Small intestine (tissue), 7 donors: Measurements from ENCODE around the gene SLC35E1. TPM values are rescaled to one million over a fixed set of nuclear protein-coding genes. Genes with fewer than 3 reads are reported as not detected.

Experiments
- DNase-seq, 2 donors: peaks; one replicate each; pipeline versions ENCODE4 v3.0.0 to v3.0.0-alpha.2; 2013
- FAIRE-seq: peaks from 2 replicates; lab custom pipeline; 2012; peaks lifted over from hg19 to GRCh38; lab: Jason Lieb, UNC
- H3K27ac ChIP-seq, 3 donors: one replicate each; pipeline ENCODE4 v1.5.1; 2013; ENCODE audit warnings: low read length in 2 of 3, mild to moderate bottlenecking in 2 of 3, control low read depth in 1 of 3, inconsistent platforms in 1 of 3, low read depth in 1 of 3, moderate library complexity in 1 of 3
- H3K27me3 ChIP-seq, 3 donors: one replicate each; pipeline ENCODE4 v1.6.1; 2013; ENCODE audit warnings: low read length in 3 of 3, inconsistent platforms in 1 of 3; ENCODE audit not compliant: control insufficient read depth in 3 of 3, insufficient read depth in 3 of 3
- H3K36me3 ChIP-seq, 3 donors: one replicate each; pipeline ENCODE4 v1.6.1; 2013; ENCODE audit warnings: low read length in 3 of 3, inconsistent platforms in 1 of 3, low read depth in 1 of 3, mild to moderate bottlenecking in 1 of 3, moderate library complexity in 1 of 3; ENCODE audit not compliant: control insufficient read depth in 3 of 3, insufficient read depth in 2 of 3
- H3K4me1 ChIP-seq, 3 donors: one replicate each; pipeline ENCODE4 v1.6.1; 2013; ENCODE audit warnings: low read length in 2 of 3, inconsistent platforms in 1 of 3, low read depth in 1 of 3, mild to moderate bottlenecking in 1 of 3, moderate library complexity in 1 of 3; ENCODE audit not compliant: control insufficient read depth in 3 of 3, insufficient read depth in 2 of 3
- H3K4me3 ChIP-seq, 3 donors: one replicate each; pipeline ENCODE4 v1.5.1; 2013; ENCODE audit warnings: low read length in 3 of 3, control low read depth in 1 of 3, inconsistent platforms in 1 of 3, low read depth in 1 of 3, mild to moderate bottlenecking in 1 of 3, moderate library complexity in 1 of 3
- H3K9me3 ChIP-seq, 2 donors: one replicate each; pipeline ENCODE4 v1.6.1; 2013; ENCODE audit warnings: low read depth in 1 of 2, low read length in 1 of 2; ENCODE audit not compliant: control insufficient read depth in 2 of 2, insufficient read depth in 1 of 2
- WGBS, 3 donors: extraction: QIAGEN DNeasy Blood & Tissue Kit; methylation state at CpG; one replicate each; pipeline ENCODE4 v1.1.7; 2013; 5-methylcytosine and 5-hydroxymethylcytosine counted together
- polyA plus RNA-seq, 4 donors: library from polyadenylated mRNA; stranded (reverse) in 3 of 4; unstranded in 1 of 4; fragments of 200-250 nt in 3 of 4; fragments of 120-200 nt in 1 of 4; gene quantifications; one replicate each; pipeline versions ENCODE4 v1.2.1 to v1.2.3, GENCODE V29; 2013
- donor health status: healthy with polysubstance abuse.
- donor health status: control.
- donor health status: control.
- donor health status: Bipolar disorder and iron deficiency.
- donor health status: healthy.

Gene SLC35E1
- polyA plus RNA-seq, 4 donors: 14.5 to 34.3 (median 18.7) TPM

DNA sequence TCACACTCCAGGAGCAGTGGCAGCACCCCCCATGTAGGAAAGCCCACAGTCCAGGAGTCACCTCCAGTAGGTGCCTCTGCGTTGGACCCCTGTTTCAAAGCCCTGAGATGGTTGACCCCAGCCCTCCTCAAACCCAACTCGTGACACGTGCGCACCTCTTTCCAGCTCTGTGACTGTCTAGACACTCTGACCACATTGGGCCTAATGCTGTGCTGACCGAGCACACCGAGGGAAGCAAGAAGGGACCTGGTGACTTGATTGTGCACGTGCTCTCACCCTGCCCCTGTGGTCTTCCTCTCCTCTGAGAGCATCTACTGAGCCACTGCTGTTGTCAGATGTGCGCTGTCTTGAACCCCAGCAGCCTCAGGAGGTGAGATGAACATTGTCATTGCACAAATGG, 22.9 kb upstream of the SLC35E1 start:
- FAIRE-seq (no peak), DNase-seq (no peak)
- Histone ChIP-seq H3K9me3 (no peaks in the 10 kb centered on the region), H3K36me3 (peaks cover 0 to 30% (median 0%) of the 10 kb centered on the region in 3 donors), H3K27ac (peak overlapping the region in 1 of 3 donors; percentile 24), H3K4me3 (no peak overlapping the region), H3K27me3 (no peaks in the 10 kb centered on the region), H3K4me1 (no peaks in the 10 kb centered on the region)
- WGBS, 3 donors: 66 to 85% (median 72%) methylated on average over 8 of the region's 8 CpGs

DNA sequence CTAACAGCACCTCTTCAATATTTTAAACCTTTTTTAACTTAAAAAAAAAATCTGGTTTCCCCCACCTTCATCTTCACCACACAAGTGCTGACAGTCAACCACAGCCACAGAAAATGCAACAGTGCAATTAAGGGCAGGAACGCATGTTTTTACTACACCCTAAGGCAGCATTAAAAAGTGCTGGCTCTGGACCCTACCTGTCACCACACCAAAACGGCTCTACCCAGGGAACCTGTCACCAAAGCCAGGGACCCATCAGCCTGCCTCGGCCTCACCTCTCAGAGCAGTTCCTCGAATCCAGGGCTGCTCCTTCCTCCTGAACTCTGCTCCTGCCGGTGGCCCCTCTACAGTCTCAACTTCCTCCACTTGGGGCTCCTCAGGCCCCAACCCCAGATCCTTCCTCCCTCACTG, 22.5 kb upstream of the SLC35E1 start:
- H3K4me3 ChIP-seq: no peak overlapping the region
- H3K27ac ChIP-seq: peak overlapping the region in 1 of 3 donors; percentile 24
- no peak for FAIRE-seq
- H3K9me3 ChIP-seq: no peaks in the 10 kb centered on the region
- DNase-seq: no peak
- peaks cover 0 to 30% (median 0%) of the 10 kb centered on the region in 3 donors for H3K36me3 ChIP-seq
- H3K4me1 ChIP-seq: no peaks in the 10 kb centered on the region
- H3K27me3 ChIP-seq: no peaks in the 10 kb centered on the region
- WGBS, 3 donors: 48 to 73% (median 61%) methylated on average over 5 of the region's 5 CpGs

DNA sequence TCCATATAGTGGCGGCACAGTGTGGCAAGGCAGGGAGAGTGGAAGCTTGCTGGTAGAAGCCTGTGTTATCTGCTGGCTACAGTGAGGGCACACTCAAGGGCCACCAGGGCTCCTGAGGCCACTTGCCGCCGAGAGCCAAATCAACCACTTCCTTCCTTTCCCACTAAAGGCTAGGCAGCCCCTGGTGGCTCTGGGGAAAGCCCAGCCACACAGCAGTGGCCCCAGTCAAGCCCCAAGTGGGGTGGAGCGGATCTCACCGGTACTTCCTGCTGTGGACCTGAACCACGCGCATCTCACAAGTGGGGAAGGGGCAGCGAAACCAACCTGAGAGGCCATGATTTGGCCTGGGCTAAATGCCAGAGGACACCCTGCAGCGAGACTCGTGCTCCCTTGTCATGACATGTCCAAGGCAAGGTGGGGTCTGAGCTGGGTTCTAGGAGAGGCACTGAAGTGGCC, 21.9 kb upstream of the SLC35E1 start:
- no peaks in the 10 kb centered on the region for H3K27me3 ChIP-seq
- H3K4me3 ChIP-seq: no peak overlapping the region
- peaks cover 0 to 30% (median 0%) of the 10 kb centered on the region in 3 donors for H3K36me3 ChIP-seq
- WGBS, 3 donors: 58 to 71% (median 65%) methylated on average over 10 of the region's 10 CpGs
- peak overlapping the region in 2 of 3 donors; percentile 17 to 22 for H3K27ac ChIP-seq
- FAIRE-seq (no peak), DNase-seq (no peak)
- H3K4me1 ChIP-seq: no peaks in the 10 kb centered on the region
- H3K9me3 ChIP-seq: no peaks in the 10 kb centered on the region

DNA sequence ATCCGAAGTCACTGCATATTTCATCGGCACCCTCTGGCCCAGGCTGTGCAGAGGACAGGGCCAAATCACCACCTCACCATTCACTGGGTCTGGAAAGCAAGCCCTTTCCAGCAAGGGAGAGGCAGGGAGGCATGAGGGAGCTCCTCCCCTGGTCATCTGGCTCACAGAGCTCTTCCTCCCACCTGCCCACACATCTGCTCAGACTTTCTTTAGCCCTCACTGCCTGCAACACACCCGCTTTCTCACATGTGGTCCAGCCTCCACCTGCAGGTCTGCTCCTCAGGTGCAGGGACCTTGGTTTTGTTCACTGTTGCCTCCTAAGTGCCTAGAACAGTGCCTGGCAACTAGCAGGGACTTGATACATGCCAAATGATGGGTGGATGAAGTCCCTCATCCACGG, 21.0 kb upstream of the SLC35E1 start:
- peaks cover 0 to 4% (median 0%) of the 10 kb centered on the region in 3 donors for H3K4me1 ChIP-seq
- H3K27ac ChIP-seq: no peak overlapping the region
- H3K9me3 ChIP-seq: no peaks in the 10 kb centered on the region
- H3K36me3 ChIP-seq: peaks cover 0 to 29% (median 0%) of the 10 kb centered on the region in 3 donors
- no peak for DNase-seq
- FAIRE-seq: no peak
- no peak overlapping the region for H3K4me3 ChIP-seq
- WGBS, 3 donors: 91 to 94% (median 93%) methylated on average over 4 of the region's 4 CpGs
- H3K27me3 ChIP-seq: no peaks in the 10 kb centered on the region

DNA sequence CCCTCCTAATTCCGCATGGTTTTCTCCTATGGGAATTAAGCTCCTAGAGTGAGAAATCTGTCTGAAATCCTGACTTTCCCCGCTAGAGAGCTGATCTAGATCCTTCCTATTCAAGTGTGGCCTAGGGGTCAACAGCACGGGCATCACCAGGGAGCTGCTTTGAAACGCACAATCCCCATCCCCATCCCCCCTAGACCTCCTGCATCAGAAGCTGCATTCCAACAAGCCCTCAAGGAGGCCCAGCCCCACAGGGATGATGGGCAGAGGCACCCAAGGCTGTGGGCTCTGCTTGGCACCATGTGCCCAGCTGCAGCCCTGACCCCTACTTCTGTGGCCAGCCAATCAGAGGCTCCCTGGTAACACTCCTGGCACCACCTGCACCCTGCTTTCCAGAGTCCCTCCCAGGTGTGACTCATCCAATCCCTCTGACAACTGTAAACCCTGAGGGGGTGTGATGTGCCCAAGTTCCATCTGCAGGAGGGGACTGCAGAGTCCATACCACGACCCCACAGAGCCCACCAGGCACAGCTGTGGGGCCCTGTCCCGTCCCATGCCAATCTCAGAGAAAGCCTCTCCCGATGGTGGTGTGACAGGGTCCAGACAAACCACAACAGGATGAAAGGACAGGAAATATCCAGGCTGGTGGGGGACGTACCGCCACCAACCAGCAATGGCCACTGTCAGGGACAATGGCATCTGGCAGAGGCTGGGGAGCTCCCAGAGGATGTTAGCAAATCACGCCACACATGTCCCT, 19.8 kb upstream of the SLC35E1 start:
- FAIRE-seq: no peak
- no peak overlapping the region for H3K27ac ChIP-seq
- peaks cover 0 to 10% (median under 1%) of the 10 kb centered on the region in 3 donors for H3K4me1 ChIP-seq
- H3K36me3 ChIP-seq: peaks cover 0 to 30% (median 0%) of the 10 kb centered on the region in 3 donors
- H3K27me3 ChIP-seq: no peaks in the 10 kb centered on the region
- 67 to 80% (median 78%) methylated on average over 10 of the region's 10 CpGs for WGBS, 3 donors
- DNase-seq: no peak
- H3K4me3 ChIP-seq: no peak overlapping the region
- H3K9me3 ChIP-seq: no peaks in the 10 kb centered on the region

DNA sequence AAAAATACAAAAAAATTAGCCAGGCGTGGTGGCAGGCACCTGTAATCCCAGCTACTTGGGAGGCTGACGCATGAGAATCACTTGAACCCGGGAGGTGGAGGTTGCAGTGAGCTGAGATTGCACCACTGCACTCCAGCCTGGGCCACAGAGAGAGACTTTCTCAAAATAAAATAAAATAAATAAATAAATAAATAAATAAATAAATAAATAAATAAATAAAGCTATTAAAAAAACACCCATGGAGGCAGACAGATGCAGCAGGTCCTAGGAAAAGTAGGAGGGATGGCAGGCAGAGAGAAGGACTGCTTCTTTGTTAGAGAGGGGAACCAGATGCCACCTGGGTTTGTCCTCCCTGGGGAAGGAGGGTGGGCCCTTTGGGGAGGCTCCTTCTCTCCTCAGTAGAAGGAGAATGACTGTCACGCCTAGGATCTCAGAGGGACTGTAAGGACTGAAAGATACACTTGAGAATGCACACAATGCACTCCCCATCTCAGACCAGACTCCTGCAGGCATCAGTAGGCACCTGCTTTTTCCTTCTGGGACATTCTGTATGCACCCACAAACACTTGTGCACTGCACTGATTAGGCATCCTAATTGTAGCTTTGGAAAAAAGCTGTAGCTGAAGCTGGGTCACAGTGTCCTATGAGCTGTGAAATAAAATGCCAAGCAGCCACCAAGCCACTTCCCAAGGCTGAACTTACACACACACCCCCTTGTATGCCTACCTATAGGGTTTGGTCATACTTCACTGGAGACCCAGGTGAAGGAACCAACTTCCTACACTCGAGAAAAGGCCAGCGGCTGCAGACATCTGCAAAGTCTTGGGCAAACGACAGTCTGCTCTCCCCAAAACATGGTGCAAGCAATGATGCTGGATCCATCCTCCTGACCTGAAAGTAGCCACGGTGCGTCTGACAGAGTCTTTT, 18.9 kb upstream of the SLC35E1 start:
- H3K27me3 ChIP-seq: no peaks in the 10 kb centered on the region
- no peaks in the 10 kb centered on the region for H3K9me3 ChIP-seq
- DNase-seq (no peak), FAIRE-seq (no peak)
- peaks cover 0 to 15% (median 5%) of the 10 kb centered on the region in 3 donors for H3K4me1 ChIP-seq
- H3K4me3 ChIP-seq: no peak overlapping the region
- H3K36me3 ChIP-seq: peaks cover 0 to 29% (median 0%) of the 10 kb centered on the region in 3 donors
- H3K27ac ChIP-seq: no peak overlapping the region
- WGBS, 3 donors: 82 to 87% (median 83%) methylated on average over 9 of the region's 9 CpGs

DNA sequence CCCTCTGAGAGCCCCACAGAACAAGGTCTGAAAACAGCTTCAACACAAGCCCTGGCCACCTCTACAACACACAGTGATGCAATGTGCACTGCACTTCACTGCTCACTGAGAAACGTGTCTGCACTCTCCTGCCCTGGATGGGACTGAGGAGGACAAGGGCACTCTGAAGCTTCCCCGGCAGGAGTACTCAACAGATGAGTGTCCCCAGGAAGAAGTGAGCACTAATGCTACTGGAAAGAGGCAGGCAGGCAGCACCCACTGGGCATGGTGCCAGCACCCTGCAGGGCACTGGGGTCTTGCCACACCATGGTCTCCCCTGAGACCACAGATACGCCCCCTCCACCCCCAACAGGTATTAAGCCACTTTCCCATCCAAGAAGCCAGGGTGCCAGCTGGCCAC, 17.7 kb upstream of the SLC35E1 start:
- no peaks in the 10 kb centered on the region for H3K27me3 ChIP-seq
- no peaks in the 10 kb centered on the region for H3K9me3 ChIP-seq
- no peak for FAIRE-seq
- H3K4me1 ChIP-seq: peaks cover 3 to 24% (median 7%) of the 10 kb centered on the region in 3 donors
- H3K27ac ChIP-seq: no peak overlapping the region
- DNase-seq: no peak
- H3K36me3 ChIP-seq: peaks cover 0 to 32% (median 0%) of the 10 kb centered on the region in 3 donors
- 33 to 56% (median 35%) methylated on average over 3 of the region's 3 CpGs for WGBS, 3 donors
- H3K4me3 ChIP-seq: no peak overlapping the region
